Measurements from ENCODE around the gene COL8A2.

The COL8A2 gene

DNA sequence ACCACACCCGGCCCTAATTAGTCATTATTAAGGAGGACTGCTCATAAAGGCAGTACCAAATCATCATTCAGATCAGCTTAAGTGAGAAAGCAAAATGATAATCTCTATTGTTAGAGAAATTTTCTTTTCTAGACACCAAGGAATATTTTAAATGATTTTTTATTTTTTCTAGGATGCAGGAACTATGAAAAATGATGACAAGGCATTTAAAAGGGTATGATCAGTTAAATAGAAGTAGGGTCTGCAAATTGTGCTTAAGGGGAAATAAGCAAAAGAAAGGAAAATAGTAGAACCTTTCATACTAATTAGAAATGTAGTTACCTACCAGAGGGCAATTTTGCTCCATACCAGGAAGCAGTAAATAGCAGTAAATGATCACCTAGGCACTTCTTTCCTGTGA is 62.7 kb downstream of the COL8A2 start:
- TF ChIP-seq, protein P1, sequence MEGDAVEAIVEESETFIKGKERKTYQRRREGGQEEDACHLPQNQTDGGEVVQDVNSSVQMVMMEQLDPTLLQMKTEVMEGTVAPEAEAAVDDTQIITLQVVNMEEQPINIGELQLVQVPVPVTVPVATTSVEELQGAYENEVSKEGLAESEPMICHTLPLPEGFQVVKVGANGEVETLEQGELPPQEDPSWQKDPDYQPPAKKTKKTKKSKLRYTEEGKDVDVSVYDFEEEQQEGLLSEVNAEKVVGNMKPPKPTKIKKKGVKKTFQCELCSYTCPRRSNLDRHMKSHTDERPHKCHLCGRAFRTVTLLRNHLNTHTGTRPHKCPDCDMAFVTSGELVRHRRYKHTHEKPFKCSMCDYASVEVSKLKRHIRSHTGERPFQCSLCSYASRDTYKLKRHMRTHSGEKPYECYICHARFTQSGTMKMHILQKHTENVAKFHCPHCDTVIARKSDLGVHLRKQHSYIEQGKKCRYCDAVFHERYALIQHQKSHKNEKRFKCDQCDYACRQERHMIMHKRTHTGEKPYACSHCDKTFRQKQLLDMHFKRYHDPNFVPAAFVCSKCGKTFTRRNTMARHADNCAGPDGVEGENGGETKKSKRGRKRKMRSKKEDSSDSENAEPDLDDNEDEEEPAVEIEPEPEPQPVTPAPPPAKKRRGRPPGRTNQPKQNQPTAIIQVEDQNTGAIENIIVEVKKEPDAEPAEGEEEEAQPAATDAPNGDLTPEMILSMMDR (IDR thresholded peaks at IDR 0.05; ENCODE audit: poor library complexity, severe bottlenecking): no peak
- ATAC-seq (ENCODE audit: low read depth): no peak
- H3K4me3 ChIP-seq (ENCODE audit: severe bottlenecking): no peak overlapping the region
- no peaks in the 10 kb centered on the region; the same call in 1 of the 2 replicates for H3K36me3 ChIP-seq (ENCODE audit: low read depth)
- H3K4me1 ChIP-seq (ENCODE audit: insufficient read depth, poor library complexity, severe bottlenecking): no peaks in the 10 kb centered on the region
- H3K27me3 ChIP-seq (ENCODE audit: insufficient read depth, poor library complexity, severe bottlenecking): no peaks in the 10 kb centered on the region
- DNase-seq (ENCODE audit: low spot score): no peak
- no peak overlapping the region for H3K27ac ChIP-seq (ENCODE audit: poor library complexity, severe bottlenecking)
- no peaks in the 10 kb centered on the region for H3K9me3 ChIP-seq (ENCODE audit: severe bottlenecking)

DNA sequence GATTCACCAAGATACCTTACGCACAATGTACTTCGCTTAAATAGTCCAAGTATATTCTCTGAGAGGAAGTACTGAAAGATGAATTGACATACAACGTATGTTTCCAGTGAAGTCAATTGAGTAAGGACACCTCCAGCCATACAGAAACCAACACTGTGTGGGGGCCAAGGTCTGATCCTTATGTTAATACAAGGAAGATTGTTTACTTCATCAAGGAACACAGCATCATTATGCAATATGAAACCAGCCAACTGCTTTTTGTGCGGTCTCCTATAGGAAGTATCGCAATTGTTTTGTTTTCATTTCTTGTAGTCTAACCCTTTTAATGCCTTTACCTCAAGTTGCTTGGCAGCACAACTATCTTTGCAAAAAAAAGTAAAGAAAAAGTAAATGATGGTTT is 69.3 kb downstream of the COL8A2 start:
- TF ChIP-seq, protein P1 (IDR thresholded peaks at IDR 0.05; ENCODE audit: poor library complexity, severe bottlenecking): no peak
- Histone ChIP-seq H3K36me3 (ENCODE audit: low read depth) (peaks cover 4% of the 10 kb centered on the region), H3K27ac (ENCODE audit: poor library complexity, severe bottlenecking) (no peak overlapping the region), H3K4me1 (ENCODE audit: insufficient read depth, poor library complexity, severe bottlenecking) (no peaks in the 10 kb centered on the region), H3K9me3 (ENCODE audit: severe bottlenecking) (no peaks in the 10 kb centered on the region), H3K4me3 (ENCODE audit: severe bottlenecking) (no peak overlapping the region), H3K27me3 (ENCODE audit: insufficient read depth, poor library complexity, severe bottlenecking) (no peaks in the 10 kb centered on the region)
- DNase-seq (ENCODE audit: low spot score): no peak
- ATAC-seq (ENCODE audit: low read depth): no peak

DNA sequence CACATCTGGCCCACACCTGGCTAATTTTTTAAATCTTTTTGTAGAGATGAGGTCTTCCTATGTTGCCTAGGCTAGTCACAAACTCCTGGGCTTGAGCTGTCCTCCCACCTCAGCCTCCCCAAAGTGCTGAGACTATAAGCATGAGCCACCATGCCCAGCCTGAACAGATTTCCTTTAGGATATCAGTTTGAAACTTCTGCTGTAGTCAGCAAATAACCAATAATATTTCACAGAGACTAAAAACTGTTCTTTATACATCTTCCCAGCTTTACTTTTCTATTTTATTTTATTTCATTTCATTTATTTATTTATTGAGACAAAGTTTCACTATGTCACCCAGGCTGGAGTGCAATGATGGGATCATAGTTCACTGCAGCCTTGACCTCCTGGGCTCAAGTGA is 71.0 kb downstream of the COL8A2 start:
- no peaks in the 10 kb centered on the region for H3K9me3 ChIP-seq (ENCODE audit: severe bottlenecking)
- H3K36me3 ChIP-seq (ENCODE audit: low read depth): peaks cover 4% of the 10 kb centered on the region
- no peaks in the 10 kb centered on the region for H3K27me3 ChIP-seq (ENCODE audit: insufficient read depth, poor library complexity, severe bottlenecking)
- DNase-seq (ENCODE audit: low spot score) (no peak), ATAC-seq (ENCODE audit: low read depth) (no peak)
- no peak overlapping the region for H3K4me3 ChIP-seq (ENCODE audit: severe bottlenecking)
- H3K4me1 ChIP-seq (ENCODE audit: insufficient read depth, poor library complexity, severe bottlenecking): no peaks in the 10 kb centered on the region
- no peak overlapping the region for H3K27ac ChIP-seq (ENCODE audit: poor library complexity, severe bottlenecking)
- TF ChIP-seq, protein P1 (IDR thresholded peaks at IDR 0.05; ENCODE audit: poor library complexity, severe bottlenecking): no peak

DNA sequence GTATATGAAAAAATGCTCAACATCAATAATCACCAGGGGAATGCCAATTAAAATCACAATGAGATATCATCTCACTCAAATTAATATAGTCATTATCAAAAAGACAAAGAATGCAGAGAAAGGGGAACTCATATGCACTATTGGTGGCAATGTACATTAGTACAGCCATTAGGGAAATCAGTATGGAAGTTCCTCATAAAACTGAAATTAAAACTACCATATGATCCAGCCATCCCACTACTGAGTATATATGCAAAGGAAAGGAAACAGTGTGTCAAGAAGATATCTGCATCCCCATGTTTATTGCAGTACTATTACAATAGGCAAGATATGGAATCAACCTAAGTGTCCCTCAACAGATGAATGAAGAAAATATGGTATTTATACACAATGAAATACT is 73.2 kb downstream of the COL8A2 start:
- DNase-seq (ENCODE audit: low spot score) (no peak), ATAC-seq (ENCODE audit: low read depth) (no peak)
- no peaks in the 10 kb centered on the region for H3K9me3 ChIP-seq (ENCODE audit: severe bottlenecking)
- TF ChIP-seq, protein P1 (IDR thresholded peaks at IDR 0.05; ENCODE audit: poor library complexity, severe bottlenecking): no peak
- H3K36me3 ChIP-seq (ENCODE audit: low read depth): peaks cover 7% of the 10 kb centered on the region
- H3K4me3 ChIP-seq (ENCODE audit: severe bottlenecking): no peak overlapping the region
- H3K4me1 ChIP-seq (ENCODE audit: insufficient read depth, poor library complexity, severe bottlenecking): no peaks in the 10 kb centered on the region
- no peaks in the 10 kb centered on the region for H3K27me3 ChIP-seq (ENCODE audit: insufficient read depth, poor library complexity, severe bottlenecking)
- H3K27ac ChIP-seq (ENCODE audit: poor library complexity, severe bottlenecking): no peak overlapping the region

Data from RWPE2 (cell line).